HepG2 (cell line): ENCODE measurements around the gene DAG1. TPM values are rescaled to one million over a fixed set of nuclear protein-coding genes. Genes with fewer than 3 reads are reported as not detected.

Experiments
- ATAC-seq: fragments of 200-7000 bp; cut with Tn5 transposase; 3 replicates; pipeline ENCODE4 v1.9.1; 2020; ENCODE audit warnings: mild to moderate bottlenecking, moderate library complexity
- BruUV-seq: library from RNA; stranded (reverse); fragments of 400-500 nt; replicated peaks from 2 replicates; lab custom pipeline; 2021; lab: Mats Ljungman, UMichigan
- CTCF ChIA-PET: fragments of 300-600 bp; formaldehyde crosslinking; extraction: SDS; loops from one replicate; lab custom pipeline; 2021; ENCODE audit warnings: low total read pairs, inconsistent platforms, low intra/inter-chr PET ratio; lab: Yijun Ruan, JAX
- POLR2A ChIA-PET: fragments of 350-600 bp; sonication (Branson Sonifier 250); formaldehyde crosslinking; loops from one replicate; lab custom pipeline; 2020; ENCODE audit warnings: antibody characterized with exemption, inconsistent platforms; lab: Yijun Ruan, JAX
- DNase-seq: peaks from one replicate; pipeline ENCODE4 v3.0.0-alpha.2; 2015; ENCODE audit warnings: low spot score
- FAIRE-seq: peaks from 3 replicates; lab custom pipeline; 2011; peaks lifted over from hg19 to GRCh38; lab: Jason Lieb, UNC
- H2AFZ ChIP-seq: one replicate; pipeline ENCODE4 v1.6.1; 2011; ENCODE audit warnings: low read length, inconsistent platforms
- H3K27ac ChIP-seq: fragments of 300-600 bp; 3 replicates; pipeline ENCODE4 v1.8.0; 2011; ENCODE audit warnings: mixed run types, mild to moderate bottlenecking, mixed read lengths, low read length, inconsistent platforms; ENCODE audit not compliant: insufficient read depth; ENCODE audit errors: extremely low read length
- H3K27me3 ChIP-seq, 2 experiments: fragments of 200-600 bp in 1 of 2; 2 replicates in 1 of 2; 3 replicates in 1 of 2; pipeline versions ENCODE4 v1.6.0 to v1.8.0; 2011; ENCODE audit warnings: low read length in 2 of 2, mild to moderate bottlenecking in 2 of 2, moderate library complexity in 2 of 2, inconsistent platforms in 1 of 2; ENCODE audit not compliant: insufficient read depth in 2 of 2, control insufficient read depth in 1 of 2
- H3K36me3 ChIP-seq, 2 experiments: fragments of 200-600 bp in 1 of 2; replicated peaks in 1 of 2; 2 replicates in 1 of 2; 3 replicates in 1 of 2; pipeline versions ENCODE4 v1.5.1 to v1.8.0; 2011; ENCODE audit warnings: low read length in 2 of 2, inconsistent platforms in 1 of 2; ENCODE audit not compliant: insufficient read depth in 2 of 2, control insufficient read depth in 1 of 2
- H3K4me1 ChIP-seq: 2 replicates; pipeline ENCODE4 v1.5.1; 2012; ENCODE audit warnings: low read length, inconsistent platforms; ENCODE audit not compliant: insufficient read depth
- H3K4me2 ChIP-seq: 2 replicates; pipeline ENCODE4 v1.6.0; 2011; ENCODE audit warnings: low read depth, low read length, inconsistent platforms
- H3K4me3 ChIP-seq, 3 experiments: fragments of 200-600 bp in 1 of 3; sonication (generic), shearing (Covaris generic) in 1 of 3; replicated peaks in 1 of 3; 2 replicates each; pipeline ENCODE4 v1.5.1; 2011 to 2016; ENCODE audit warnings: low read length in 3 of 3, inconsistent platforms in 2 of 3, low read depth in 2 of 3, mild to moderate bottlenecking in 2 of 3, control low read depth in 1 of 3, mixed read lengths in 1 of 3; ENCODE audit not compliant: insufficient read depth in 1 of 3
- H3K79me2 ChIP-seq: one replicate; pipeline ENCODE4 v1.6.1; 2011; ENCODE audit warnings: low read length, inconsistent platforms; ENCODE audit not compliant: insufficient read depth
- H3K9ac ChIP-seq: 2 replicates; pipeline ENCODE4 v1.6.0; 2011; ENCODE audit warnings: mild to moderate bottlenecking, low read depth, low read length, inconsistent platforms; ENCODE audit not compliant: insufficient read depth
- H3K9me3 ChIP-seq: 2 replicates; pipeline ENCODE4 v1.5.1; 2012; ENCODE audit warnings: mild to moderate bottlenecking, low read length
- H4K20me1 ChIP-seq: 2 replicates; pipeline ENCODE4 v1.6.0; 2011; ENCODE audit warnings: inconsistent platforms, mild to moderate bottlenecking, low read length, moderate library complexity; ENCODE audit not compliant: insufficient read depth
- BRCA1 ChIP-seq: sonication (generic); formaldehyde crosslinking; IDR thresholded peaks from 2 replicates; pipeline ENCODE4 v1.4.0; 2020; ENCODE audit warnings: missing genetic modification reagents
- CHD4 ChIP-seq: fragments of 200-600 bp; sonication (generic); IDR thresholded peaks from 2 replicates; pipeline ENCODE4 v1.7.0; 2017; ENCODE audit warnings: mild to moderate bottlenecking, low read length, borderline replicate concordance
- MAX ChIP-seq: IDR thresholded peaks from 2 replicates; pipeline ENCODE4 v1.6.1; 2012; ENCODE audit warnings: inconsistent platforms
- RARG ChIP-seq: sonication (generic); formaldehyde crosslinking; IDR thresholded peaks from 2 replicates; pipeline ENCODE4 v1.4.0; 2020; ENCODE audit warnings: low read depth, mild to moderate bottlenecking, missing genetic modification reagents
- WIZ ChIP-seq: sonication (generic); formaldehyde crosslinking; IDR thresholded peaks from 2 replicates; pipeline ENCODE4 v1.5.1; 2020; ENCODE audit warnings: mild to moderate bottlenecking, missing genetic modification reagents
- ZBTB44 ChIP-seq: sonication (generic); formaldehyde crosslinking; IDR thresholded peaks from 2 replicates; pipeline ENCODE4 v1.4.0; 2020; ENCODE audit warnings: missing genetic modification reagents
- ZNF235 ChIP-seq: sonication (generic); formaldehyde crosslinking; IDR thresholded peaks from 2 replicates; pipeline ENCODE4 v1.8.1; 2023; ENCODE audit warnings: mild to moderate bottlenecking, missing genetic modification reagents, borderline replicate concordance
- ZNF253 ChIP-seq: sonication (generic); formaldehyde crosslinking; IDR thresholded peaks from 2 replicates; pipeline ENCODE4 v1.8.0; 2022; ENCODE audit warnings: mild to moderate bottlenecking, missing genetic modification reagents, borderline replicate concordance
- ZNF552 ChIP-seq: sonication (generic); formaldehyde crosslinking; IDR thresholded peaks from 2 replicates; pipeline ENCODE4 v1.9.0; 2022; ENCODE audit warnings: missing genetic modification reagents, mild to moderate bottlenecking, borderline replicate concordance
- ZNF607 ChIP-seq: sonication (generic); formaldehyde crosslinking; IDR thresholded peaks from 2 replicates; pipeline ENCODE4 v1.5.1; 2020; ENCODE audit warnings: missing genetic modification reagents, mild to moderate bottlenecking, borderline replicate concordance
- ZNF672 ChIP-seq: sonication (generic); formaldehyde crosslinking; IDR thresholded peaks from 2 replicates; pipeline ENCODE4 v1.8.1; 2022; ENCODE audit warnings: missing genetic modification reagents
- ZNF678 ChIP-seq: sonication (generic); formaldehyde crosslinking; IDR thresholded peaks from 2 replicates; pipeline ENCODE4 v1.4.0; 2020; ENCODE audit warnings: mild to moderate bottlenecking, missing genetic modification reagents
- ZNF687 ChIP-seq: sonication (generic); formaldehyde crosslinking; IDR thresholded peaks from 2 replicates; pipeline ENCODE4 v1.5.1; 2020; ENCODE audit warnings: mild to moderate bottlenecking, missing genetic modification reagents, moderate library complexity
- ZNF816 ChIP-seq: sonication (generic); formaldehyde crosslinking; IDR thresholded peaks from 2 replicates; pipeline ENCODE4 v1.8.0; 2022; ENCODE audit warnings: missing genetic modification reagents, mild to moderate bottlenecking, borderline replicate concordance
- ZSCAN5A ChIP-seq: sonication (generic); formaldehyde crosslinking; IDR thresholded peaks from 2 replicates; pipeline ENCODE4 v1.8.0; 2022; ENCODE audit warnings: mild to moderate bottlenecking, missing genetic modification reagents, borderline replicate concordance
- WGBS: methylation state at CpG from one replicate; pipeline ENCODE4 v1.1.6; 2017; ENCODE audit warnings: low lambda C conversion rate; 5-methylcytosine and 5-hydroxymethylcytosine counted together
- in situ Hi-C: cut with HindIII; loops from 2 replicates; pipeline ENCODE4 v1.10.0; 2017; ENCODE audit warnings: low pct_unique_long_range_greater_than_20kb; ENCODE audit not compliant: extremely low pct_ligation_motif_present
- intact Hi-C: fragments of 100-400 bp; cut with micrococcal nuclease; formaldehyde crosslinking; loops from one replicate; pipeline ENCODE4 v1.10.0; 2022; ENCODE audit not compliant: unreplicated experiment
- polyA plus RNA-seq, 8 experiments: library from polyadenylated mRNA; depleted of rRNA in 3 of 8; stranded (reverse) in 7 of 8; unstranded in 1 of 8; fragments of >200 nt; fragmentation: Illumina TruSeq in 4 of 8; extraction: Trizol in 4 of 8; gene quantifications; 2 replicates each; pipeline versions ENCODE4 v1.2.1 to v1.2.3, GENCODE V29; 2011 to 2016; ENCODE audit warnings: low read depth in 4 of 8, missing spikeins in 1 of 8, mixed read lengths in 1 of 8; ENCODE audit not compliant: insufficient read depth in 1 of 8
- total RNA-seq, 5 experiments: library from RNA; depleted of rRNA; stranded (reverse); fragments of >200 nt; fragmentation: Illumina TruSeq; extraction: Trizol; gene quantifications; 2 replicates each; pipeline ENCODE4 v1.2.3, GENCODE V29; 2016; ENCODE audit warnings: low read depth in 1 of 5

Gene DAG1
- total and polyA plus RNA-seq, 2 of the 13 experiments (the other 11 are each of a cell fraction or from before 2014, with no cell fraction given) = 47.3 to 50.4 TPM

- TF ChIP-seq ZBTB44 (CRISPR knock-in tag) = no peak
- TF ChIP-seq ZNF607 (CRISPR knock-in tag) = 0 out of 2 replicates have a peak, but pooled peaks have one; percentile 2
- no peak for TF ChIP-seq CHD4
- TF ChIP-seq WIZ (CRISPR knock-in tag) = no peak
These were observed 41.4 kb upstream of the DAG1 start (continued) for GRCh38 chr3:49428752-49429080.

- H3K9me3 ChIP-seq = no peaks in the 10 kb centered on the region
- FAIRE-seq (no peak), DNase-seq (no peak), ATAC-seq (no peak)
- no TSS peak for BruUV-seq
- H3K4me3 ChIP-seq = no peak overlapping the region
- in situ Hi-C loops = loop anchor here (25.0 kb wide), 2 partner anchors 97 to 272 kb away; partner anchors contain the start of genes CCDC71, KLHDC8B and USP4
- H3K27ac ChIP-seq = no peak overlapping the region
- no peaks in the 10 kb centered on the region for H3K36me3 ChIP-seq
- TF ChIP-seq ZNF816 (CRISPR knock-in tag) = no peak
- no peak for TF ChIP-seq ZNF235
- no peak for TF ChIP-seq ZNF552 (CRISPR knock-in tag)
- TF ChIP-seq ZNF678 (CRISPR knock-in tag) = no peak
- no peak for TF ChIP-seq ZNF687
- no peak for TF ChIP-seq ZSCAN5A (CRISPR knock-in tag)
- TF ChIP-seq RARG (CRISPR knock-in tag) = no peak
- TF ChIP-seq ZNF253 (CRISPR knock-in tag) = no peak
- no peak for TF ChIP-seq MAX
- no peak for TF ChIP-seq ZNF672
- TF ChIP-seq BRCA1 (CRISPR knock-in tag) = no peak
- no peak overlapping the region for H3K9ac ChIP-seq
- ChIA-PET POLR2A (no interaction called here), CTCF (no interaction called here)
- intact Hi-C loops = no loop called here
- H4K20me1 ChIP-seq = no peaks in the 10 kb centered on the region
- H3K27me3 ChIP-seq = no peaks in the 10 kb centered on the region
- no peak overlapping the region for H3K4me2 ChIP-seq
- no peak overlapping the region for H2AFZ ChIP-seq
- H3K79me2 ChIP-seq = no peaks in the 10 kb centered on the region
- H3K4me1 ChIP-seq = peaks cover 32% of the 10 kb centered on the region
- 36% methylated on average over 5 of the region's 5 CpGs for WGBS
These were observed 35.3 kb upstream of the DAG1 start for GRCh38 chr3:49434731-49435130.
